Mammary epithelial cell (primary cell): Measurements from ENCODE around the gene ZNF366.

ENCODE experiments used
- CTCF ChIP-seq, 2 donors: IDR thresholded peaks in 1 of 2; conservative IDR thresholded peaks in 1 of 2; 2 replicates each; pipeline ENCODE4 v1.5.1; 2011 to 2012; ENCODE audit warnings: inconsistent platforms in 2 of 2, low read length in 2 of 2, mild to moderate bottlenecking in 2 of 2, control low read depth in 1 of 2, low read depth in 1 of 2; ENCODE audit not compliant: insufficient read depth in 1 of 2; ENCODE audit errors: extremely low read depth in 1 of 2
- EZH2 ChIP-seq: IDR thresholded peaks from 2 replicates; pipeline ENCODE4 v1.6.1; 2012; ENCODE audit warnings: low read length, inconsistent platforms, borderline replicate concordance

DNA sequence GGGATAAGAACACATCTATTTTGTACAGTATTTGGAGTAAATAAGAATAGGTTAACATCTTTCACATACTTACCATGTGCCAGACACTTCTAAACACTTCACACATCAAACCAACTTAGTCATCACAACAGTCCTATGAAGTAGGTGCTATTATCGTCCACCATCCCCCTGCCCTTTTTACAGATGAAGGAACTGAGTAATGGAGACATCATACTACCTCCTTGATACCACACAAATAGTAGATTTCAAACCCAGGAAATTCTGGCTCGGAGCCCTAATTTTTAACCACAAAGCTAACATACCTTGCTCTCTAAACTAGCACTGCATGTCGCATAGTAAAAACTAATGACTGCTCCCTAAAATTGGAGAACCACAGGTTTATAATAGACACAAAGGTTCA lies 4.2 kb upstream of the ZNF366 start:
- TF ChIP-seq CTCF (conservative IDR thresholded peaks at IDR 0.05 in 1 of 2, IDR thresholded peaks at IDR 0.05 in 1 of 2; ENCODE audit: extremely low read depth in 1 of 2, insufficient read depth in 1 of 2, low read depth in 1 of 2, low read length in 2 of 2) (no peak), EZH2 (no peak)
